ENCODE measurements around the gene LPAR1. TPM values are rescaled to one million over a fixed set of nuclear protein-coding genes. Genes with fewer than 3 reads are reported as not detected.

Gene LPAR1
- total RNA-seq, 4 donors from 2014 or later = 25.1 to 93.0 (median 64.8) TPM

DNA sequence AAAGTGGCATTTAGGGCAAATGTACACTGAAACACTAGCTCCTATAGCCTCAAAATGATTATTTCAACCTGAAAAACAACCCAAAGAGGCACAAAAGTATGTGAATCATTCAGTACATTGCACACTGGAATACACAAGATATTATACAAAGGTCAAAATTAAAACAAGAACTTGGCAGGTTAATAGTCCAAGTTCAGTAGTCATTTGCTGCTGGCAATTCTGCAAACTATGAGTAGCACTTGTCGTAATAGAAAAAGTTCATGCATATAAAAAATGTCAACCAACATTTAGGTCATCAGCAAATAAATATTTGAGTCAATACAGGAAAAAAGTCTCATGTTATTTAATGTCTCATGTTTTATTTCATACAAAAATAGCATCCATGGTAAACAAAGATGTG is 98.7 kb downstream of the LPAR1 start:
- DNase-seq (ENCODE audit: low spot score) = no peak
- no peak for ATAC-seq (ENCODE audit: low FRiP score)
- TF ChIP-seq, protein P1, sequence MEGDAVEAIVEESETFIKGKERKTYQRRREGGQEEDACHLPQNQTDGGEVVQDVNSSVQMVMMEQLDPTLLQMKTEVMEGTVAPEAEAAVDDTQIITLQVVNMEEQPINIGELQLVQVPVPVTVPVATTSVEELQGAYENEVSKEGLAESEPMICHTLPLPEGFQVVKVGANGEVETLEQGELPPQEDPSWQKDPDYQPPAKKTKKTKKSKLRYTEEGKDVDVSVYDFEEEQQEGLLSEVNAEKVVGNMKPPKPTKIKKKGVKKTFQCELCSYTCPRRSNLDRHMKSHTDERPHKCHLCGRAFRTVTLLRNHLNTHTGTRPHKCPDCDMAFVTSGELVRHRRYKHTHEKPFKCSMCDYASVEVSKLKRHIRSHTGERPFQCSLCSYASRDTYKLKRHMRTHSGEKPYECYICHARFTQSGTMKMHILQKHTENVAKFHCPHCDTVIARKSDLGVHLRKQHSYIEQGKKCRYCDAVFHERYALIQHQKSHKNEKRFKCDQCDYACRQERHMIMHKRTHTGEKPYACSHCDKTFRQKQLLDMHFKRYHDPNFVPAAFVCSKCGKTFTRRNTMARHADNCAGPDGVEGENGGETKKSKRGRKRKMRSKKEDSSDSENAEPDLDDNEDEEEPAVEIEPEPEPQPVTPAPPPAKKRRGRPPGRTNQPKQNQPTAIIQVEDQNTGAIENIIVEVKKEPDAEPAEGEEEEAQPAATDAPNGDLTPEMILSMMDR (IDR thresholded peaks at IDR 0.05) = no peak

DNA sequence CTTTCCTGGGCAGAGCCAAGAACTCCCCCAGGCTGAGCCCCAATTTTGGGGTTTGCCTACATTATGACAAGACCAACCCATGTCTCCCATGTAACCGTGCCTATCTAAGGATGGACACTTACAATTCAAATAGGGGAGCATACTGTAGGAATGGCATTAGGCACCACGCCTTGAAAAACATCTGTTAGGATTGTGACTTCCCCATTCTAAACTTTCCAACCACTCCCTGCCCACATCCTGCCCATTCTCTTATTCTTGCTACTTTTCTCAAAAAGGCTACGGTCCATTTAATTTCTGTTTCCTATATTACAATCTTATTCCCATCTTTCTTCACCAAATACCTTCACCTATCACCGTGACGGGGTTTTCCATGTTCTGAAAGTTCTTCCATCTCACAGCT is 99.2 kb downstream of the LPAR1 start:
- ATAC-seq (ENCODE audit: low FRiP score) = no peak

DNA sequence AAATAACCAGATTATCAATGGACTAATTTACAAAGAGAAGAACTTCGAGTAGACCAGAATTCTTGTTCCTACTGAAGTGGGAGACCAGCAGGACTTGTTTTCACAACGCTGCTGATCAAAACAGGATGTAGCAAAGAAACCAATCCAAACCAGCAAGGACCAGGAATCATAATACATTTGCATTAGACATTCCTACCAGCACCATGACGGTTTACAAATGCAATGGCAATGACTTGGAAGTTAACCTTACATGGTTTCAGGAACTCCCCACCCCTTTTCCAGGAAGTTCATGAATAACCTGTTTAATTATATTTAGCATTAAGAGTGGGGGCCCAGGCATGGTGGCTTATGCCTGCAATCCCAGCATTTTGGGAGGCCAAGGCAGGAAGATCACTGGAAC is 100.0 kb downstream of the LPAR1 start:
- ATAC-seq (ENCODE audit: low FRiP score) = no peak

More for the DNA sequence above, 99.2 kb downstream of the LPAR1 start:
- no peak for DNase-seq (ENCODE audit: low spot score)
- TF ChIP-seq, protein P1 (IDR thresholded peaks at IDR 0.05) = no peak

DNA sequence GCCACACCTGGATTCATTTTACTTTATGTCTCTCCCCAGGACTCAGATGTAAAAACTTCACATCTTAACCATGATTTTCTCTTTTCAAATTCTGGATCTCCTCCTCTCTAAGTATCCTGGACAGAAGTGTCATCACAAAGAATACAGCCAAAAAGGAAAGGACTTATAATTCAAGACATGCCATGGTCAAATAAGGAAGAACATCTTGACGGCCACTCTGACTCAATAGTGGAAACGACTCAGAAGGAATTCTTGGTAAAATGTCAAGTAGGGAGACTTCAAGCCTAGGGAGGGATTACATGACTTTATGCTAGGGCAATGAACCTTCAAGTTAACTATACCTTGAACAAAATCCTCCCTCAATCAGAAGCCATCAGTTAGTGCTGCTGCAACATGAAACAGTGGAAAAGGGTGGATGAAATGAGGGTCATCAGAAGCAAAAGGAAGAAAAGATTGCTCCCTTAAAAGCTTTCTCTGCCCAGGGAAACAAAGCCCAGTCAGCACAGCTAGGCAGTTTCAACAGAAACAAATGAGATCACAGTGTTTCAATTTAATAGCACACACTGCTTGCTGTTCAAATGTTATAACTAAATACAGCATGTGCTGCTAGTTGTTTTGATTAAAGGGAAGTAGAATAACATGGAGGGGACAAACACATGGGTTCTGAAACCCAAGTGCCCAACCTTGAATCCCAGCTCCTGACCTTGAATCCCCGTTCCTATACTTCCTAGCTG is 101.4 kb downstream of the LPAR1 start:
- no peak for DNase-seq (ENCODE audit: low spot score)
- TF ChIP-seq, protein P1 (IDR thresholded peaks at IDR 0.05) = no peak
- ATAC-seq (ENCODE audit: low FRiP score) = no peak

More for the DNA sequence above, 100.0 kb downstream of the LPAR1 start:
- no peak for DNase-seq (ENCODE audit: low spot score)
- TF ChIP-seq, protein P1 (IDR thresholded peaks at IDR 0.05) = no peak

DNA sequence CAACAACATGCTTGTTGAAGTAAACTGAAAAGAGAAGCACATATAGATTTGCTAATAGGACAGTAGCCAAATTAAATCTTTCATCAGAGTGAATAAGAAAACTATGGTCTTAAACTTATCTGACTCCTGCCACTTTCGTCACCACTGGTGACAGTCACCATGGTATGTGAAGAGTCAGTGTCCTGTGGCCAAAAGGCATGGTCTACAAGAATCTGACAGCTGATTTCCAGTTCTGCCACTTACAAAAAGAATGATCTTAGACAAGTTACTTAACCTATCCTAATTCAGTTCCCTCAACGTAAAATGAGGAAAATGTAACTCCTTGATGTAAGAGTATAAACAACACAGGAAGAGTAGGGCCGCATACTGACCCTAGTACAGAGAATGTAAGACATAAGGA is 102.0 kb downstream of the LPAR1 start:
- TF ChIP-seq, protein P1 (IDR thresholded peaks at IDR 0.05) = no peak

DNA sequence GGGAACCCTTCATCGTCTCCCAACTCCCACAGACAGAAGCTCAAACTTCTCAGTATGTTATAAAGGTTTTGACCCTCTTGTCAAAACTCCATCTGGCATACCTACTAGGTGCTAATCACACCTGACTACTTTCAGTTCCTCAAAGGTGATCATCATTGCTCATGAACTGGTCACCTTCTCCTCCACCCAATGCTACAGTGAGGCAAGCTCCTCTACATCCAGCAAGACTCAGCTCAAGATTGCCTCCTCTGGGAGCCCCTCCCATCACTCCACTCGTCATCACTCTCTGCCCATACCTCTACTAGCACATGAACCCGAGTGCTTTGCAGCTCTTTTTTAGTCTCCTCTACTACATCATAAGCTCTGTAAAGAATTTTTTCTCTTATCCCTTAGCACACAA is 102.4 kb downstream of the LPAR1 start:
- ATAC-seq (ENCODE audit: low FRiP score) (no peak), DNase-seq (ENCODE audit: low spot score) (no peak)
- TF ChIP-seq, protein P1 (IDR thresholded peaks at IDR 0.05) = no peak

More for the DNA sequence above, 102.0 kb downstream of the LPAR1 start:
- no peak for ATAC-seq (ENCODE audit: low FRiP score)
- DNase-seq (ENCODE audit: low spot score) = no peak

DNA sequence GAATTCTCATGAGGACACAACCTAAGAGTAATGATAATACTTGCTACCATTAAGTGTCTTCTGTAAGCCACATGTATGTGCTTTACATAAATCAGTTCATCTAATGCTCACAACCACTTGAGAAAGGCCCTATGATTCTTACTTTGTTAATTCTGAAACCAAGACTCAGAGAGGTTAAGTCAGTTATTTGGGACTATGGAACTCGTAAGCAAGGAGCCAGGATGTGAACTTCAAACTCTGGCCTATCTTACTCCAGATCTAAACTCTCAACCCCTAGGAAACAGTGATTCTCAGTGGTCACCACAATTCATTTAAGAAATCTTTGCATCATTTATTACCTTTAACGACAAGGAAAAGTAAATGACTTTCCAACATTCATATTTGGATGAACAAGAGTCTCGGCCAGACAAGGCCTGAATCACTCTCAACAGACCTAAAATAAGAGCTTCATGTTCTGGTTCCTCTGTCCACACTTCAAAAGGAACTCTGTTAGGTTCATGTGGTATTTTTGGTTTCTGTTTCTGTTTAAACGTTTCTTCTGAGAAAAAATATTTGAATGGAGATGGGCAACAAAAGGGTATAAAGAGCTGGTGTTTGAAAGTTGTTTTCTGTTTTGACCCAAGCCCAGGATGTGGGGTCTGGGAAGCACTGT is 104.8 kb downstream of the LPAR1 start:
- ATAC-seq (ENCODE audit: low FRiP score) = no peak
- DNase-seq (ENCODE audit: low spot score) = no peak
- TF ChIP-seq, protein P1 (IDR thresholded peaks at IDR 0.05) = no peak
